PFSK-1 (cell line): ENCODE data around the gene RASAL2.

ENCODE experiments used
- POLR2AphosphoS5 ChIP-seq: IDR thresholded peaks from 2 replicates; pipeline ENCODE4 v1.6.1; 2012; ENCODE audit warnings: low read depth, mild to moderate bottlenecking, control low read depth, low read length, moderate library complexity
- SIN3A ChIP-seq: IDR thresholded peaks from 2 replicates; pipeline ENCODE4 v1.6.1; 2012; ENCODE audit warnings: mild to moderate bottlenecking, low read length, moderate library complexity, borderline replicate concordance; ENCODE audit not compliant: insufficient read depth
- TAF1 ChIP-seq: IDR thresholded peaks from 2 replicates; pipeline ENCODE4 v1.6.1; 2012; ENCODE audit warnings: low read length, control low read depth, borderline replicate concordance; ENCODE audit not compliant: insufficient read depth

GRCh38 chr1:178278916-178279686 is 185.2 kb downstream of the RASAL2 start:
- no peak for TF ChIP-seq TAF1
- no peak for TF ChIP-seq POLR2AphosphoS5
- no peak for TF ChIP-seq SIN3A
